Epithelial cell of proximal tubule (primary cell): ENCODE measurements around the gene LCLAT1. TPM values are rescaled to one million over a fixed set of nuclear protein-coding genes. Genes with fewer than 3 reads are reported as not detected.

Experiments
- DNase-seq: peaks from one replicate; pipeline ENCODE4 v3.0.0-alpha.2; 2011; ENCODE audit warnings: low read depth
- H3K4me3 ChIP-seq: 2 replicates; pipeline ENCODE4 v1.5.1; 2011; ENCODE audit warnings: low read depth, mild to moderate bottlenecking, low read length
- total RNA-seq: library from RNA; depleted of rRNA; stranded (reverse); fragments of >200 nt; gene quantifications from 2 replicates; pipeline ENCODE4 v1.2.3, GENCODE V29; 2015
- TF ChIP-seq, protein P1 (sequence below): conservative IDR thresholded peaks from 2 replicates; pipeline ENCODE4 v1.5.1; 2012; ENCODE audit warnings: low read depth, mild to moderate bottlenecking, low read length

LCLAT1 gene
- total RNA-seq, 1 donor from 2014 or later, result 13.4 TPM

DNA sequence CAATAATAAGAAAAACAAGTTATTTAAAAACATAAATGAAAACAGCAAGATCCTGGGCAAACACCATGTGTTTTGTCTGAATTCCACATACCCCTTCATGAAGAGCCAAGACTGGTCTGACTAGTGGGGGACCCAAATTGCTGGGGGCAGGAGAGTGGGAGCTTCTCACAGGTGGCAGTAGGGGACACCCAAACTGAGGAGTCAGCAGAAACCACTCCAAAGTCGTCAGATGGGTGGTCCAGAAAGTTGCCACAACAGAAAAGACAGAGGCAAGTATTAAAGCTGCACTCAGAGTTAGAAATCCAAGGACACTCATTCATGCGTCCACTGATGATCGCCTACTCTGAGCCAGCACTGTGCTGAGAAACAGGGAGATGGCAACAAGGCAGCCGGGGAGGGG is 12.3 kb upstream of the LCLAT1 start:
- TF ChIP-seq, protein P1, sequence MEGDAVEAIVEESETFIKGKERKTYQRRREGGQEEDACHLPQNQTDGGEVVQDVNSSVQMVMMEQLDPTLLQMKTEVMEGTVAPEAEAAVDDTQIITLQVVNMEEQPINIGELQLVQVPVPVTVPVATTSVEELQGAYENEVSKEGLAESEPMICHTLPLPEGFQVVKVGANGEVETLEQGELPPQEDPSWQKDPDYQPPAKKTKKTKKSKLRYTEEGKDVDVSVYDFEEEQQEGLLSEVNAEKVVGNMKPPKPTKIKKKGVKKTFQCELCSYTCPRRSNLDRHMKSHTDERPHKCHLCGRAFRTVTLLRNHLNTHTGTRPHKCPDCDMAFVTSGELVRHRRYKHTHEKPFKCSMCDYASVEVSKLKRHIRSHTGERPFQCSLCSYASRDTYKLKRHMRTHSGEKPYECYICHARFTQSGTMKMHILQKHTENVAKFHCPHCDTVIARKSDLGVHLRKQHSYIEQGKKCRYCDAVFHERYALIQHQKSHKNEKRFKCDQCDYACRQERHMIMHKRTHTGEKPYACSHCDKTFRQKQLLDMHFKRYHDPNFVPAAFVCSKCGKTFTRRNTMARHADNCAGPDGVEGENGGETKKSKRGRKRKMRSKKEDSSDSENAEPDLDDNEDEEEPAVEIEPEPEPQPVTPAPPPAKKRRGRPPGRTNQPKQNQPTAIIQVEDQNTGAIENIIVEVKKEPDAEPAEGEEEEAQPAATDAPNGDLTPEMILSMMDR, result no peak
- DNase-seq, result no peak
- no peak overlapping the region for H3K4me3 ChIP-seq

DNA sequence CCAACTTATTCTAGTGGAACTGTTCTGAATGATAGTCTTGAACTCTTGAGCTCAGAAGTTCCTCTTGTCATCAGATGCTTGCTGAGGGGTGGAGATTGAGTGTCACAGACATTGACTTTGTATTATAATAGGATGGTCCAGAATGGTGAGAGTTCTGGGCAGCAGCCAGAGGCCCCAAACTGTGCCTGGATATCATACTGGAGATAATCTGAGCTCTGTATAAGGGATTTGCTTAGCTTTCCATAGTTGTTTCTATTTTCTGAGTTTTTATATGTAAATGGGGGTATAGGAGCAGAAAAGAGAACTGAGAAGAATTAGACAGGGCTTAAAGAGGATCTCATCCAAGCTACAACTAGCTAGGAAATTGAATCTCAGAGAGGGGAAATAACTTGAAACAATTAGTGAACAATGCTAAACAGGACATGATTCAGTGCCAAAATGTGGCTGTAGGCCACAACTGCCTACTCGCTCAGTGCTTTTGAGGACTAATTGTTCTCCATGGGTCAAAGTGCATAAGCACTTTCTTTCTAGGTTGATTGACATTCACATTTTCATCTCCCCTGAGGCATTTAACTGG is 10.1 kb upstream of the LCLAT1 start:
- no peak overlapping the region for H3K4me3 ChIP-seq
- no peak for DNase-seq
- TF ChIP-seq, protein P1, result no peak

DNA sequence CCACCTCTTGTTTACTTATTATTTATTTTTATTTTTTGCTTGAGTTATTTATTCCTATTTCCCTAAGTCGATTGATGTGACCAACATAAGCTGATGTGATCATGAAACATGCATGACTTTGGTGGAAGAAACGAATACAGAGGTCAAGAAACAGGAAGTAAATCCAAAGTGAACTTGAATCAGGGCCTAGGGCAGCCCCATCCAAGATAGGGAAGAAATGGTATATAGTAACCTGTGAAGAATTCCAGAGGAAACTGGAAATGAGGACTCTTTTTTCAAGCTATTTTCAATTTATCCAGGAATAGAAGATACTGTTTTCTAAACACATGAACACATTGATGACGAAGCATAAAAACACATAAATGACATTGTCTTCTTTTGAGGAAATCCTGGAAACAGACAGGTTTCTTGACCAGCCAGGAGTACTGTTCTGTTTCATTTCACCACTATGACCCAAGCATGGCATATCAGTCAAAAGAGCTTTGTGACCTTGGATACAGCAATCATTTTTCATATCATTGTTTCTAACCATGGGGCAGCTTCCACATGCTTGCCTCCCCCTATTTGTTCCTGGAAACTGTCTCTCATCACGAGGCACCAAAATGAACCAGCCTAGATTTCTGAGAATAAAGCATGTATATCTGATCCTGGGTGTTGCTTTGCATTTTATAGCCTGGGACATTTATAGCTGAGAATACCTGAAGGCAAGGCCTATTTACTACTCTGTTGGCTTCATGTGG is 9.1 kb upstream of the LCLAT1 start:
- TF ChIP-seq, protein P1, result no peak
- DNase-seq, result no peak
- H3K4me3 ChIP-seq, result no peak overlapping the region

DNA sequence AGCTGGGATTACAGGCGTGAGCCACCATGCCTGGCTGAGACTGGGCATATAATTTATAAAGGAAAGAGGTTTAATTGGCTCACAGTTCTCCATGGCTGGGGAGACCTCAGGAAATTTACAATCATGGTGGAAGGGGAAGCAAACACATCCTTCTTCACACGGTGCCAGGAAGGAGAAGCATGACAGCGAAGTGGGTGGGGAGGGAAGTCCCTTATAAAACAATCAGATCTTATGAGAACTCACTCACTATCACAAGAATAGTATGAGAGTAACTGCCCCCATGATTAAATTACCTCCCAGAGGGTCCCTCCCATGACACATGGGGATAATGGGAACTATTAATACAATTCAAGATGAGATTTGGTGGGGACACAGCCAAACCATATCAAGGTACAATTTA is 7.8 kb upstream of the LCLAT1 start:
- TF ChIP-seq, protein P1, result no peak
- H3K4me3 ChIP-seq, result no peak overlapping the region

DNA sequence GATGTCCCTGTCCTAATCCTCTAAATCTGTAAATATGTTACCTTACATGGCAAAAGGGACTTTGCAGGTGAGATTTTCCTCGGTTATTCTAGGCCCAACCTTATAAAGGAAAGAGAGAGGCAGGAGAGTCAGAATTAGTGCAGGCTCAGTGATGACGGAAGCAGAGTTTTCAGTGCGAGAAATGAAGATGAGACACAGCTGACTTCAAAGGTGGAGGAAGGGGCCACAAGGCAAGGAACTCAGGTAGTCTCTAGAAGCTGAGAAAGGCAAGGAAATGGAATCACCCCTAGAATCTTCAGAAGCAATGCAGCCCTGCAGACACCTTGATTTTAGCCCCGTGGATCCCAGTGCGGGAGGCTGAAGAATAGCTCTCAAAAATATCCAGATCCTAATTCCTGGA is 7.2 kb upstream of the LCLAT1 start:
- no peak for DNase-seq
- TF ChIP-seq, protein P1, result no peak
- no peak overlapping the region for H3K4me3 ChIP-seq

More for the DNA sequence above, 7.8 kb upstream of the LCLAT1 start:
- DNase-seq, result no peak

DNA sequence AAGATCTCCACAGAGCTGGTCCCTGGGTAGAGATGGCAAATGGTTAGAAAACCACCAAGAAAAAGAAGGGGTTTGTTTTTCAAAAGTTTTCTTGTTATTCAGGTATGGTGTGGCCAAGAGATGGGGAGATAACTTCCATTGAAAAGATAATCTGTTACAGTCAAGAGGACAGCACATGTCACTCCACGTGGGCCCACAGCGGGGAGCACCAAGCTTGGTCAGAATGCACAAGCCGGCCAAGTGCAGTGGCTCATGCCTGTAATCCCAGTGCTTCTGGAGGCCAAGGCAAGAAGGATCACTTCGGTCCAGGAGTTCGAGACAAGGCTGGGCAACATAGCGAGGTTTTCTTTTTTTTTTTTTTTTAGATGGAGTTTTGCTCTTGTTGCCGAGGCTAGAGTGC is 6.0 kb upstream of the LCLAT1 start:
- TF ChIP-seq, protein P1, result no peak
- DNase-seq, result no peak
- no peak overlapping the region for H3K4me3 ChIP-seq

DNA sequence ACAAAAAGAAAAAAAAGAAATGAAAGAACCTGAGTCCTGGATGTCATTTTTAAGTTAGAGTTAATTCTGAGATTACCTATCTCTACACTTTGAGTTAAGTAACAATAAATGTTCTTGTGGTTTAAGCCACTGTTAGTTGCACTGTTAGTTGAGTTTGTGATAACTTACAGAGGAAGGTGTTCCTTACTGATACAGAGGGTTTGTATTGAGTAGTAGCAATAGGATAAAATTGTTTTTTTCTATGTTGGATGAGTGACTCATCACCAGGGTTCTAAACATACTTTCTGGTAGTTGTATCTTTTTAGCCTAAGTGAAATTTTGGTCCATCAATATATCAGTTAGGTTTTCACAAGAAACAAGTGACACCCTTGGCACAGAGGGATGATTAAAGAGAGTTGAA is 4.0 kb upstream of the LCLAT1 start:
- no peak overlapping the region for H3K4me3 ChIP-seq
- TF ChIP-seq, protein P1, result no peak
- no peak for DNase-seq
